HG03565 (cell line): ENCODE data around the gene DIPK1A.
"Not testable (repeated sequence)": the region's sequence is repeated elsewhere in the genome, so short reads cannot be mapped to it uniquely, and the experiment has no call there.

ENCODE experiments used
- ATAC-seq: cut with Tn5 transposase; IDR thresholded peaks from one replicate; pipeline ENCODE4 v1.9.1; 2021; ENCODE audit warnings: mild to moderate bottlenecking, moderate library complexity; ENCODE audit not compliant: unreplicated experiment

DIPK1A gene

GRCh38 chr1:92980732-92981647 lies 19.7 kb upstream of the DIPK1A start:
- peak; percentile 41 for ATAC-seq

GRCh38 chr1:92975551-92976232 lies 14.4 kb upstream of the DIPK1A start:
- peak; percentile 60 for ATAC-seq

- ATAC-seq = not testable (repeated sequence)
Measured at GRCh38 chr1:92974112-92974511, 12.8 kb upstream of the DIPK1A start.

GRCh38 chr1:92973203-92973897 lies 12.1 kb upstream of the DIPK1A start:
- ATAC-seq = no peak

GRCh38 chr1:92972409-92973129 lies 11.3 kb upstream of the DIPK1A start:
- ATAC-seq = no peak

GRCh38 chr1:92971932-92972331 lies 10.7 kb upstream of the DIPK1A start:
- ATAC-seq = not testable (repeated sequence)

- ATAC-seq = no peak
Measured at GRCh38 chr1:92970990-92971689, 9.9 kb upstream of the DIPK1A start.

GRCh38 chr1:92969517-92969916 lies 8.3 kb upstream of the DIPK1A start:
- no peak for ATAC-seq

- ATAC-seq = peak; percentile 64
Measured at GRCh38 chr1:92968138-92969032, 7.1 kb upstream of the DIPK1A start.

- no peak for ATAC-seq
Measured at GRCh38 chr1:92964998-92965397, 3.7 kb upstream of the DIPK1A start.

- no peak for ATAC-seq
Measured at GRCh38 chr1:92964316-92964715, 3.1 kb upstream of the DIPK1A start.

GRCh38 chr1:92961896-92962752 lies 862 bp upstream of the DIPK1A start:
- ATAC-seq = peak; percentile 62

GRCh38 chr1:92960395-92961130 lies 699 bp downstream of the DIPK1A start:
- peak; percentile 22 for ATAC-seq

- ATAC-seq = no peak
Measured at GRCh38 chr1:92958203-92958970, 2.9 kb downstream of the DIPK1A start.

GRCh38 chr1:92957030-92957734 lies 4.1 kb downstream of the DIPK1A start:
- peak; percentile 30 for ATAC-seq
